Adipocyte (in vitro differentiated cells): ENCODE results near the gene FBXL5.
"Not testable (repeated sequence)": the region's sequence is repeated elsewhere in the genome, so short reads cannot be mapped to it uniquely, and the experiment has no call there.

ENCODE experiments used
- DNase-seq: peaks from one replicate; pipeline ENCODE4 v3.0.0-alpha.2; 2015; ENCODE audit warnings: low read depth
- H3K27me3 ChIP-seq: replicated peaks from 2 replicates; pipeline ENCODE4 v1.7.0; 2013; ENCODE audit warnings: mild to moderate bottlenecking, low read length, moderate library complexity; ENCODE audit not compliant: control insufficient read depth, insufficient read depth
- H3K36me3 ChIP-seq: 2 replicates; pipeline ENCODE4 v1.7.0; 2013; ENCODE audit warnings: low read length, mild to moderate bottlenecking, moderate library complexity; ENCODE audit not compliant: control insufficient read depth, insufficient read depth, severe bottlenecking
- H3K4me1 ChIP-seq: 2 replicates; pipeline ENCODE4 v1.7.0; 2013; ENCODE audit warnings: mild to moderate bottlenecking, low read length, moderate library complexity; ENCODE audit not compliant: control insufficient read depth, insufficient read depth
- H3K4me3 ChIP-seq: 2 replicates; pipeline ENCODE4 v1.7.0; 2013; ENCODE audit warnings: mild to moderate bottlenecking, low read length, moderate library complexity
- H3K9ac ChIP-seq: 2 replicates; pipeline ENCODE4 v1.7.0; 2013; ENCODE audit warnings: mild to moderate bottlenecking, low read length, moderate library complexity
- H3K9me3 ChIP-seq: 2 replicates; pipeline ENCODE4 v1.7.0; 2013; ENCODE audit warnings: mild to moderate bottlenecking, low read length, moderate library complexity; ENCODE audit not compliant: control insufficient read depth

Gene FBXL5

GRCh38 chr4:15648600-15648999, 6.6 kb downstream of the FBXL5 start:
- Histone ChIP-seq H3K27me3 (no peaks in the 10 kb centered on the region), H3K9me3 (no peaks in the 10 kb centered on the region), H3K4me1 (peaks cover 49% of the 10 kb centered on the region), H3K4me3 (no peak overlapping the region), H3K36me3 (peaks cover 7% of the 10 kb centered on the region), H3K9ac (no peak overlapping the region)
- no peak for DNase-seq

GRCh38 chr4:15638418-15638817, 16.7 kb downstream of the FBXL5 start:
- H3K4me3 ChIP-seq, result no peak overlapping the region
- H3K9ac ChIP-seq, result no peak overlapping the region
- H3K36me3 ChIP-seq, result peaks cover 75% of the 10 kb centered on the region
- H3K4me1 ChIP-seq, result no peaks in the 10 kb centered on the region
- DNase-seq, result no peak
- H3K27me3 ChIP-seq, result no peaks in the 10 kb centered on the region
- no peaks in the 10 kb centered on the region for H3K9me3 ChIP-seq

GRCh38 chr4:15636818-15637217, 18.3 kb downstream of the FBXL5 start:
- H3K9me3 ChIP-seq, result no peaks in the 10 kb centered on the region
- no peak overlapping the region for H3K9ac ChIP-seq
- H3K36me3 ChIP-seq, result peaks cover 87% of the 10 kb centered on the region
- H3K27me3 ChIP-seq, result no peaks in the 10 kb centered on the region
- H3K4me1 ChIP-seq, result no peaks in the 10 kb centered on the region
- no peak for DNase-seq
- no peak overlapping the region for H3K4me3 ChIP-seq

GRCh38 chr4:15617407-15617806, 37.8 kb downstream of the FBXL5 start:
- not testable (repeated sequence) for H3K9ac ChIP-seq, H3K27me3 ChIP-seq, H3K4me3 ChIP-seq, DNase-seq, H3K4me1 ChIP-seq
- H3K9me3 ChIP-seq, result peaks cover 13% of the 10 kb centered on the region
- H3K36me3 ChIP-seq, result peaks cover 31% of the 10 kb centered on the region

GRCh38 chr4:15614891-15615290, 40.3 kb downstream of the FBXL5 start:
- DNase-seq, H3K4me3 ChIP-seq, H3K9me3 ChIP-seq, H3K9ac ChIP-seq, H3K27me3 ChIP-seq: not testable (repeated sequence)
- Histone ChIP-seq H3K4me1 (peaks cover 13% of the 10 kb centered on the region), H3K36me3 (peaks cover 42% of the 10 kb centered on the region)

GRCh38 chr4:15612136-15612535, 43.0 kb downstream of the FBXL5 start:
- no peak for DNase-seq
- H3K4me1 ChIP-seq, result peaks cover 15% of the 10 kb centered on the region
- H3K9ac ChIP-seq, result no peak overlapping the region
- no peaks in the 10 kb centered on the region for H3K9me3 ChIP-seq
- peaks cover 42% of the 10 kb centered on the region for H3K36me3 ChIP-seq
- H3K27me3 ChIP-seq, result no peaks in the 10 kb centered on the region
- H3K4me3 ChIP-seq, result no peak overlapping the region

- Histone ChIP-seq H3K27me3 (no peaks in the 10 kb centered on the region), H3K36me3 (peaks cover 42% of the 10 kb centered on the region), H3K9me3 (no peaks in the 10 kb centered on the region)
These were observed 44.3 kb downstream of the FBXL5 start for GRCh38 chr4:15610855-15611254.

GRCh38 chr4:15605537-15605936, 49.6 kb downstream of the FBXL5 start:
- H3K4me1 ChIP-seq, result peaks cover 16% of the 10 kb centered on the region
- peaks cover 64% of the 10 kb centered on the region for H3K36me3 ChIP-seq
- H3K9me3 ChIP-seq, result no peaks in the 10 kb centered on the region
- H3K9ac ChIP-seq, result no peak overlapping the region
- H3K27me3 ChIP-seq, result no peaks in the 10 kb centered on the region
- no peak for DNase-seq
- no peak overlapping the region for H3K4me3 ChIP-seq

More at GRCh38 chr4:15610855-15611254, 44.3 kb downstream of the FBXL5 start:
- no peak for DNase-seq
- Histone ChIP-seq H3K9ac (no peak overlapping the region), H3K4me1 (peaks cover 23% of the 10 kb centered on the region), H3K4me3 (no peak overlapping the region)

- no peak overlapping the region for H3K9ac ChIP-seq
- no peak overlapping the region for H3K4me3 ChIP-seq
- DNase-seq, result no peak
- no peaks in the 10 kb centered on the region for H3K9me3 ChIP-seq
- H3K4me1 ChIP-seq, result peaks cover 10% of the 10 kb centered on the region
- H3K27me3 ChIP-seq, result no peaks in the 10 kb centered on the region
- H3K36me3 ChIP-seq, result peaks cover 85% of the 10 kb centered on the region
These were observed 53.3 kb downstream of the FBXL5 start for GRCh38 chr4:15601862-15602261.

- Histone ChIP-seq H3K9ac (no peak overlapping the region), H3K4me1 (peaks cover 4% of the 10 kb centered on the region), H3K36me3 (peaks cover 88% of the 10 kb centered on the region), H3K27me3 (no peaks in the 10 kb centered on the region), H3K4me3 (no peak overlapping the region), H3K9me3 (no peaks in the 10 kb centered on the region)
- no peak for DNase-seq
These were observed 55.0 kb downstream of the FBXL5 start for GRCh38 chr4:15600176-15600575.

- H3K36me3 ChIP-seq, result peaks cover 78% of the 10 kb centered on the region
- H3K27me3 ChIP-seq, result no peaks in the 10 kb centered on the region
- H3K4me1 ChIP-seq, result peaks cover 4% of the 10 kb centered on the region
- DNase-seq, result no peak
- H3K9me3 ChIP-seq, result no peaks in the 10 kb centered on the region
- H3K9ac ChIP-seq, result no peak overlapping the region
- no peak overlapping the region for H3K4me3 ChIP-seq
These were observed 56.5 kb downstream of the FBXL5 start for GRCh38 chr4:15598644-15599043.

GRCh38 chr4:15592799-15593198, 62.4 kb downstream of the FBXL5 start:
- Histone ChIP-seq H3K4me3 (no peak overlapping the region), H3K27me3 (no peaks in the 10 kb centered on the region), H3K9ac (no peak overlapping the region), H3K9me3 (no peaks in the 10 kb centered on the region), H3K4me1 (peaks cover 21% of the 10 kb centered on the region), H3K36me3 (peaks cover 23% of the 10 kb centered on the region)
- no peak for DNase-seq
